Vagina (tissue), 2 donors: ENCODE measurements around the gene PIEZO1. TPM values are rescaled to one million over a fixed set of nuclear protein-coding genes. Genes with fewer than 3 reads are reported as not detected.

ENCODE experiments used
- DNase-seq, 2 donors: peaks; one replicate each; pipeline ENCODE4 v3.0.0-alpha.2; 2017; ENCODE audit errors: extremely low spot score in 2 of 2
- H3K27ac ChIP-seq: fragments of 200-600 bp; sonication (generic); one replicate; pipeline ENCODE4 v1.5.1; 2019
- H3K27me3 ChIP-seq: fragments of 200-600 bp; sonication (generic); one replicate; pipeline ENCODE4 v1.5.1; 2019
- H3K36me3 ChIP-seq, 2 donors: fragments of 200-600 bp; sonication (generic); one replicate each; pipeline ENCODE4 v1.5.1; 2017 to 2019
- H3K4me1 ChIP-seq: fragments of 200-600 bp; sonication (generic); one replicate; pipeline ENCODE4 v1.5.1; 2019
- H3K4me3 ChIP-seq, 2 donors: fragments of 200-600 bp; sonication (generic); 1 replicate in 1 of 2; 2 replicates in 1 of 2; pipeline ENCODE4 v1.5.1; 2016 to 2019
- H3K9me3 ChIP-seq: fragments of 200-600 bp; sonication (generic); one replicate; pipeline ENCODE4 v1.5.1; 2019
- POLR2A ChIP-seq, 2 donors: fragments of 450-650 bp; IDR thresholded peaks; one replicate each; pipeline ENCODE4 v1.6.1; 2017; ENCODE audit warnings: antibody characterized with exemption in 2 of 2, mild to moderate bottlenecking in 2 of 2, moderate library complexity in 2 of 2
- POLR2AphosphoS5 ChIP-seq, 2 donors: sonication (generic); formaldehyde crosslinking; IDR thresholded peaks; one replicate each; pipeline ENCODE4 v1.9.0; 2017; ENCODE audit warnings: antibody characterized with exemption in 2 of 2, mild to moderate bottlenecking in 2 of 2, low read depth in 1 of 2; ENCODE audit not compliant: insufficient read depth in 1 of 2
- intact Hi-C: fragments of 100-400 bp; cut with DNase I; formaldehyde crosslinking; loops from one replicate; pipeline ENCODE4 v1.15.1; 2023
- total RNA-seq: library from RNA; depleted of rRNA; stranded (reverse); fragments of >200 nt; gene quantifications from one replicate; pipeline ENCODE4 v1.2.3, GENCODE V29; 2016
- TF ChIP-seq, protein P1 (sequence below), 3 experiments: fragments of 450-650 bp in 2 of 3; fragments of 200-600 bp in 1 of 3; sonication (generic) in 1 of 3; IDR thresholded peaks; one replicate each; pipeline ENCODE4 v1.5.1; 2017 to 2019; ENCODE audit warnings: antibody characterized with exemption in 3 of 3, mild to moderate bottlenecking in 2 of 3, moderate library complexity in 2 of 3

PIEZO1 gene
- total RNA-seq, 1 donor from 2014 or later, result 184 TPM

GRCh38 chr16:88780142-88781062, 4.6 kb downstream of the PIEZO1 start:
- no peak for TF ChIP-seq POLR2AphosphoS5 (IDR thresholded peaks at IDR 0.05; ENCODE audit: insufficient read depth in 1 of 2, low read depth in 1 of 2)
- TF ChIP-seq POLR2A (IDR thresholded peaks at IDR 0.05), result no peak
- TF ChIP-seq, protein P1, sequence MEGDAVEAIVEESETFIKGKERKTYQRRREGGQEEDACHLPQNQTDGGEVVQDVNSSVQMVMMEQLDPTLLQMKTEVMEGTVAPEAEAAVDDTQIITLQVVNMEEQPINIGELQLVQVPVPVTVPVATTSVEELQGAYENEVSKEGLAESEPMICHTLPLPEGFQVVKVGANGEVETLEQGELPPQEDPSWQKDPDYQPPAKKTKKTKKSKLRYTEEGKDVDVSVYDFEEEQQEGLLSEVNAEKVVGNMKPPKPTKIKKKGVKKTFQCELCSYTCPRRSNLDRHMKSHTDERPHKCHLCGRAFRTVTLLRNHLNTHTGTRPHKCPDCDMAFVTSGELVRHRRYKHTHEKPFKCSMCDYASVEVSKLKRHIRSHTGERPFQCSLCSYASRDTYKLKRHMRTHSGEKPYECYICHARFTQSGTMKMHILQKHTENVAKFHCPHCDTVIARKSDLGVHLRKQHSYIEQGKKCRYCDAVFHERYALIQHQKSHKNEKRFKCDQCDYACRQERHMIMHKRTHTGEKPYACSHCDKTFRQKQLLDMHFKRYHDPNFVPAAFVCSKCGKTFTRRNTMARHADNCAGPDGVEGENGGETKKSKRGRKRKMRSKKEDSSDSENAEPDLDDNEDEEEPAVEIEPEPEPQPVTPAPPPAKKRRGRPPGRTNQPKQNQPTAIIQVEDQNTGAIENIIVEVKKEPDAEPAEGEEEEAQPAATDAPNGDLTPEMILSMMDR (IDR thresholded peaks at IDR 0.05), result no peak
- no peak overlapping the region for H3K4me3 ChIP-seq
- DNase-seq, result no peak
- intact Hi-C loops, result no loop called here
- no peaks in the 10 kb centered on the region for H3K27me3 ChIP-seq
- H3K4me1 ChIP-seq, result peaks cover 70% of the 10 kb centered on the region
- H3K9me3 ChIP-seq, result no peaks in the 10 kb centered on the region
- peak overlapping the region; percentile 14 for H3K27ac ChIP-seq
- no peaks in the 10 kb centered on the region for H3K36me3 ChIP-seq

GRCh38 chr16:88779406-88780141, 5.4 kb downstream of the PIEZO1 start:
- DNase-seq, result no peak
- TF ChIP-seq, protein P1 (IDR thresholded peaks at IDR 0.05), result no peak
- TF ChIP-seq POLR2AphosphoS5 (IDR thresholded peaks at IDR 0.05; ENCODE audit: insufficient read depth in 1 of 2, low read depth in 1 of 2), result peak in 1 of 2 donors; percentile 23
- no peaks in the 10 kb centered on the region for H3K27me3 ChIP-seq

GRCh38 chr16:88778541-88779065, 6.4 kb downstream of the PIEZO1 start:
- no peaks in the 10 kb centered on the region for H3K36me3 ChIP-seq
- no peaks in the 10 kb centered on the region for H3K9me3 ChIP-seq
- H3K27me3 ChIP-seq, result no peaks in the 10 kb centered on the region
- DNase-seq, result no peak
- peaks cover 76% of the 10 kb centered on the region for H3K4me1 ChIP-seq
- no peak for TF ChIP-seq POLR2AphosphoS5 (IDR thresholded peaks at IDR 0.05; ENCODE audit: insufficient read depth in 1 of 2, low read depth in 1 of 2)
- TF ChIP-seq, protein P1 (IDR thresholded peaks at IDR 0.05), result no peak
- TF ChIP-seq POLR2A (IDR thresholded peaks at IDR 0.05), result no peak
- intact Hi-C loops, result no loop called here
- no peak overlapping the region for H3K27ac ChIP-seq
- no peak overlapping the region for H3K4me3 ChIP-seq

More at GRCh38 chr16:88779406-88780141, 5.4 kb downstream of the PIEZO1 start:
- no peaks in the 10 kb centered on the region for H3K9me3 ChIP-seq
- H3K4me1 ChIP-seq, result peaks cover 72% of the 10 kb centered on the region
- H3K27ac ChIP-seq, result peak overlapping the region; percentile 14
- H3K4me3 ChIP-seq, result no peak overlapping the region
- H3K36me3 ChIP-seq, result no peaks in the 10 kb centered on the region
- intact Hi-C loops, result no loop called here

- intact Hi-C loops, result no loop called here
- Histone ChIP-seq H3K36me3 (no peaks in the 10 kb centered on the region), H3K4me3 (no peak overlapping the region), H3K27me3 (no peaks in the 10 kb centered on the region), H3K27ac (no peak overlapping the region), H3K4me1 (peaks cover 76% of the 10 kb centered on the region), H3K9me3 (no peaks in the 10 kb centered on the region)
- TF ChIP-seq POLR2AphosphoS5 (IDR thresholded peaks at IDR 0.05; ENCODE audit: insufficient read depth in 1 of 2, low read depth in 1 of 2) (no peak), POLR2A (IDR thresholded peaks at IDR 0.05) (no peak)
- TF ChIP-seq, protein P1 (IDR thresholded peaks at IDR 0.05), result no peak
- DNase-seq, result no peak
Measured at GRCh38 chr16:88778271-88778525, 6.8 kb downstream of the PIEZO1 start.
